NCI-H460 (cell line): ENCODE measurements around the gene DECR2. TPM values are rescaled to one million over a fixed set of nuclear protein-coding genes. Genes with fewer than 3 reads are reported as not detected.
"Not testable (repeated sequence)": the region's sequence is repeated elsewhere in the genome, so short reads cannot be mapped to it uniquely, and the experiment has no call there.

Experiments used
- DNase-seq: peaks from one replicate; pipeline ENCODE4 v3.0.0-alpha.2; 2016; ENCODE audit warnings: low read depth; ENCODE audit errors: extremely low read depth
- polyA plus RNA-seq: library from polyadenylated mRNA; depleted of rRNA; stranded (reverse); fragments of >200 nt; gene quantifications from 2 replicates; pipeline ENCODE4 v1.2.3, GENCODE V29; 2014; cell fraction: nucleus; rRNA removed
- total RNA-seq: library from RNA; depleted of rRNA; stranded (reverse); fragments of >200 nt; shearing (Covaris generic); gene quantifications from 2 replicates; pipeline ENCODE4 v1.2.3, GENCODE V29; 2014; rRNA removed

The DECR2 gene, protein sequence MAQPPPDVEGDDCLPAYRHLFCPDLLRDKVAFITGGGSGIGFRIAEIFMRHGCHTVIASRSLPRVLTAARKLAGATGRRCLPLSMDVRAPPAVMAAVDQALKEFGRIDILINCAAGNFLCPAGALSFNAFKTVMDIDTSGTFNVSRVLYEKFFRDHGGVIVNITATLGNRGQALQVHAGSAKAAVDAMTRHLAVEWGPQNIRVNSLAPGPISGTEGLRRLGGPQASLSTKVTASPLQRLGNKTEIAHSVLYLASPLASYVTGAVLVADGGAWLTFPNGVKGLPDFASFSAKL
- 15.7 and 16.9 TPM in 2 replicates for total RNA-seq
- polyA plus RNA-seq, result 98.5 and 103 TPM in 2 replicates

GRCh38 chr16:401468-402348 lies at the start of gene DECR2:
DECR2 (plus strand) TSS chr16:401885; CDS start chr16:401964, 79 bp downstream.
- peak; percentile 87 for DNase-seq

DNA sequence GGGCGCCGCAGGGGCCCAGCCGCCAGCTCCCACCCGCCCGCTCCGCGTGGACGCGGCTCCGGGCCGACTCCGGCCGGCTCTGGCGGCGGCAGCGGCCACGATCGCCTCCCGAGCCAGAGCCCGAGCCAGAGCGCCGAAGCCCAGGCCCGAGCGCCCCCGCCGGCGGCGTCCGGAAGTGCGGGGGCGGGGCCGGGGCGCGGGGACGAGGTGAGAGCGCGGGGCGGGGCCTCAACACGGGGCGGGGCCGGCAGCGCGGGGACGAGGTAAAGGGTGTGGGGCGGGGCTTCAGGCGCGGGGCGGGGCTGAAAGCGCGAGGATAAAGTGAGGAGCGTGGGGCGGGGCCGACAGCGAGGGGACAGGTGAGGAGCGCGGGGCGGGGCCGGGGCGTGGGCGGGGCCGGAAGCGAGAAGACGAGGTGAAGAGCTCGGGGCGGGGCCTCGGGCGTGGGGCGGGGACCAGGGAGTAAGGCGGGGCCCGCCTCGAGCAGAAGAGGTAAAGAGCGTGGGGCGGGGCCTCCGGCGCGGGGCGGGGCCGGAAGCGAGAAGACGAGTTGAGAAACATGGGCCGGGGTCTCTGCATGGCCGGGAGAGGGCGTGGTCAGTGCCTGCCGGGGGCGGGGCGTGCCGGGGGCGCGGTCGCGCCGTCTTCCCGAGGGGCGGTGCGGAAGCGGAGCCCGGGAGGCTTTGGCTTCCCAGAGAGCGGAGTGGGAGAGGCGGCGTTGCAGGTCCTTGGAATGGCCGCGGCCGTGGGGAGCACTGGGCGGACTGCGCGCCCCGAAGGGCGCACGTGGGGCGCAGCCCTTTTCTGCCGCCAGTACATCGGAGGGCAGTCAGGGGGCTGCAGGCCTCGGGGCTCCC lies 48.9 kb upstream of the DECR2 start, which contains the start of gene AXIN1:
TSS of gene AXIN1 (minus strand) at position 177 of the 857 bp plus-strand sequence. CDS start 5,698 bp downstream, outside the sequence.
- peak; percentile 98 for DNase-seq

- DNase-seq, result no peak
Observed at GRCh38 chr16:353404-354290, 48.0 kb upstream of the DECR2 start.

DNA sequence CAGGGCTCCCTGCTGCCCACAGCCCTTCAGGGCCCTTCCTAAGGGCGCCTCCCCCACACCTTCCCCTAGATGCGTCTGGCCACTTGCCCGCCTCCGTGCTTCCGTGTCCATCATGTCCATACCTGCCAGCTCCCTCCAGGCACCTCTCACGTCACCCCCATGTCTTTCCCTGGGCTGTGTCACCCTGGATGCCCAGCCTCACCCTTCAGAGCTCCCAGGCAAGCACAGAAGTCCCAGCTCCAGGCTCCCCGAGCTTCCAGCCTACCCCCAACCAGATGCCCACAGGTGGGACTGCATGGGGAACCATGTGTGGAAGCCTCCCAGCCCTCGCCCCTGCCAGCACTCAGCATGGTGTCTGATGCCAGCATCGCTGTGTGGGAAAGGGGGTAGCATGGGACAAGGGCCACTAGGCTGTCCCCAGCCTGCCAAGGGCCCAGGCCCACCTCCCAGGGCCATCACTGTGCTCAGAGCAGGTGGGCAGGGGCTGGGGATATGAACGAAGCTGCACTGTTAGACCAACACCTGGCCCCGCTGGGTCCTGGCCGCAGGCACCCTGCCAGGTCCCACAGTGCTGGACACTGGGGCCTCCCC lies 47.3 kb upstream of the DECR2 start:
- no peak for DNase-seq

DNA sequence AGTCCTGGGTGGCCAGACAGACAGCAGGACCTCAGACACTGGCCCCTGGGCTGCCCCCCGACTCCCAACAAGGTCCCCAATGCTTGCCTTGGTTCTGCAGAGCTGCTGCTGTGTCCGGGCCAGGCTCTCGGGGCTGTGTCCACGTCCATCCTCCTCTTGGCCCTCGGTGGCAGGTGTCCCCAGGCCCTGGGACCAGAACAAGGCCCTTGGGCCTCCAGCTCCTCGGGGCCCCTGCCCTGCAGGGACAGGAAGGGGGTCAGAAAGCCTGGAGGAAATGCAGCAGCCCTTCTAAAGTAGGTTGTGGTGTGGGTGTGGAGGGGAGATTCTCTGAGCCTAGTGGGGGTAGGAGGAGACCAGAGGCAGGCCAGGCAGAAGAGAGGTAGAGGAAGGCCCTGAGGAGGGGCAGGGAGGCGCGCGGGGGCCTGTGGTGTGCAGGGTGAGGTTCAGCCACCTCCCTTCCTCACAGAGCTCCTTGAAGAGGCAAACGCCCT lies 46.7 kb upstream of the DECR2 start:
- no peak for DNase-seq

DNA sequence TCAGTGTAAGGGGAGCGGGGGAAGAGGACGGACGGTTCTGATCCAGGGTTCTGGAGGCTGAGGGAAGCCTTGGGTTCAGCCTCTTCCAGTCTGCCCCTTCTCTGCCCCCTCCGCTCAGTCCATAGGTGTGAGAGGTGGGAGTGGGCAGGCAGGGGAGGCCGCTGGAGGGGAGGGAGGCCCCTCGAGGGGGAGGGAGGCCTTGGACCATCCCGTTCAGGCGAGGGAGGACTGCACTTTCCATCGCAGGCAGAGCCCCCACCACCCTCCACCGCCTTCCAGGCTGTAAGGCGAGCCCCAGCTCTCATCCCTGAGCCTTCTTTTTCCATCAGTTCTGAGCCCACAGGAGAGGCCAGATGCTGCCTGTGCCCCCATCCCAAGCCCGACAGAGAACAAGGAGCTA lies 44.9 kb upstream of the DECR2 start:
- DNase-seq, result no peak

- no peak for DNase-seq
Observed at GRCh38 chr16:359067-359763, 42.5 kb upstream of the DECR2 start.

- no peak for DNase-seq
Observed at GRCh38 chr16:359871-360697, 41.6 kb upstream of the DECR2 start.

DNA sequence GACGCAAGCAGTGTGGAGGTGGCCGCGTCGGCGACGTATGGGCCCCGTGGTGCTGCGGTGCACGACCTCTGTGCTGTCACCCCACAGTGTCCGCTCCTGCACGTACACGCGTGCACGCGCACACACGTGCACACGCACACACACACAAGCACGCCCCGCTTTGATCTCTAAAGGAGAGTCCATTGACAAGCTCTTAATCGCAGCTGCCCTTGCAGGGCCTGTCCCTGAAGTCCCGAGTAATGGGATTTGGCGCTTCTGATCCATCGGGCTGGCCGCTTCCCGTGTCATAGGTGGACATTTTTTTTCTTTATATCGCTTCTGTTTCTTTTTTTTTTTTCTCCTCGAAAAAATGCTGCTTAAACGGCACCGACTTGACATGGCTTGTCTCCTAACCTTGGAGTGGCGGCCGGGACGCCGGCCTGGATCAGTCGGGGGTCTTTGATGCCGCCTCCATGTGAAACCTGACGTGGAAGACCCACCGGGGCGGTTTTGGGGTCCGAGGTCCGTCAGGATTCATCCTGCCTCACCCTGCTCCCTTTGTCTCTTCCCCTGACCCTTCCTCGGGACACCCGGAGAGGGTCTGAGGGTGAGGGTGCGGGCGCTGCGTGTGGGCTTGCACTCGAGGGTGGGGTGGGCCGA lies 40.9 kb upstream of the DECR2 start:
- DNase-seq, result no peak

GRCh38 chr16:361341-361871 lies 40.3 kb upstream of the DECR2 start:
- no peak for DNase-seq

DNA sequence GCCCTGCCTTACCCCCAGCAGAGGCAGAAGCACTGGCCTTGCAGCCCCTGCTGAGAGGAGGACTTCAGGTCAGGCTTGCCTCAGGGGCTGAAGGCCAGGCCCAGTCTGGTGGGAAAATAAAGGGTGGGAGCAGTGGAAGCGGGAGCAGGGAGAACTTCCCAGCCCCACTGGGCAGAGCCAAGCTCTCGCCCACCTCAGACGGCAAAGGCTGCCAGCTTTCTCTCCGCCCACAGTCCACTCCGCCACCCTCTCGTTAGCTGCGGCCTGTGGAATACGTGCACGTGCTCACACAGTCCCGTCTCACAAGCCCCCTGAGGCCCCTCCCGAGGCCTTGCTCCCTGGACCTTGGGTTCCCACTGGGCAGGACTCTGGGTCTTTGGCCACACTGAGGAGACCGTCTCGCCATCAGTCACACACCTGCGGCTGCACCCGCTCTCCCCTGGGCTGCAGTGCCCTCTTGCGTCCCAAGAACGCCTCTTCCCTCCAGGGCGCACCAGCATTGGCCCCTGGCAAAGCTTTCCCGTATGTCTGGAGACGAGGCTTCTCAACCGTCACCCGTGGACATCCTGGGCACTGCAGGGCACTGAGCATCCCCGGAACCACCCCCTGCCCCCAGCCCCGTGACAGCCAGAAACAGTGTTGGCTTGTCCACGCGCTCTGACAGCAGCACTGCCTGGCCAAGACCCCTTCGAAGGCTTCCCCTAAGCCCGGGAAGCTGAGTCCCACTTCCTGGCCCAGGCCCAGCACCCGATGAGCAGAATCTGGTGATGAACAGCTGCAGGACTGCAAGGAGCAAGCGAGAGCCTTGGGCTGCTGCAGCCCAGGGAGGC lies 39.6 kb upstream of the DECR2 start:
- peak; percentile 83 for DNase-seq

GRCh38 chr16:362702-362999 lies 39.0 kb upstream of the DECR2 start:
- not testable (repeated sequence) for DNase-seq

GRCh38 chr16:363110-363765 lies 38.4 kb upstream of the DECR2 start:
- no peak for DNase-seq

DNA sequence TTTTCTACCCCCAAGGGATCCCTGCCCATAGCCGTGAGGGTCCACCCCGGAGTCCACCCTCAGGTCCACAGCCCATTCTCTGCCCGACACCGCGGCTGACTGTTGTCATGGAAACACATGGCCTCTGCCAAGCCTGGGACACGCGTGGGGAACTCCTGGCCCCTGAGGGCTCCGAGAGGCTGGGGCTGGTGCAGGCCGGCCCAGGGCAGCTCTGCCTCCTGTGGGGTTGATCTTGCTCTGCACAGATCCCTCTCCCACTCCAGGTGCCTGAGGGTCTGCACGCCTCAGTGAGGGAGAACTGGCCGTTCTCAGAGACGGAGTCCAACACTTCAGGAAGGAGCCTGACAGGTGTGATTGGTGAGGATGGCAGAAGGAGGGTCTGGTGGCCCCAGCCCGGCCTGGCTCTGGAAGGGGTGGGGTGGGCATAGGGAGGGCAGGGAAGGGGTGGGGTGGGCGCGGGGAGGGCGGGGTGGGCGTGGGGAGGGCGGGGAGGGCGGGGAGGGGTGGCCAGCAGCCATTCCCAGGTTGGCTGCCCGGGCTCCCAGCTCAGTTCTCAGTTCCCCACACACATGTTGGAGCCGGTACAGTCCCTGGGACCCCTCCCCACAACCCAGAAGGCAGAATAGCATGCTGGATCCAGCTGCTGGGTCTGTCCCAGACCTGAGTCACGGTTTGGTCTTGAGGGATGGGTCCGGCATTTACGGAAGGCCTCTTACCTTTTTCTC lies 37.8 kb upstream of the DECR2 start:
- DNase-seq, result no peak
